Naive thymus-derived CD4-positive, alpha-beta T cell (primary cell): ENCODE data around the gene STAMBPL1. TPM values are rescaled to one million over a fixed set of nuclear protein-coding genes. Genes with fewer than 3 reads are reported as not detected.

Experiments used
- ATAC-seq: fragments of 150-1000 bp; cut with Tn5 transposase; 2 replicates; pipeline ENCODE4 v1.10.0; 2021; ENCODE audit warnings: mild to moderate bottlenecking, moderate library complexity
- CTCF ChIA-PET: fragments of 350-600 bp; sonication (Branson Sonifier 250); formaldehyde crosslinking; loops from one replicate; lab custom pipeline; 2021; ENCODE audit warnings: antibody characterized with exemption; lab: Charles Lee
- POLR2A ChIA-PET: fragments of 350-600 bp; sonication (Branson Sonifier 250); formaldehyde crosslinking; loops from one replicate; lab custom pipeline; 2021; ENCODE audit warnings: antibody characterized with exemption, inconsistent platforms; lab: Charles Lee
- DNase-seq, 9 donors: peaks; one replicate each; pipeline versions ENCODE4 v3.0.0 to v3.0.0-alpha.2; 2020 to 2022; ENCODE audit warnings: mixed read lengths in 1 of 9
- H3K27ac ChIP-seq: one replicate; pipeline ENCODE4 v1.7.0; 2013; ENCODE audit warnings: mild to moderate bottlenecking, low read depth, low read length, moderate library complexity
- H3K27me3 ChIP-seq, 2 donors: one replicate each; pipeline ENCODE4 v1.7.0; 2013; ENCODE audit warnings: low read length in 2 of 2, mild to moderate bottlenecking in 2 of 2, moderate library complexity in 2 of 2; ENCODE audit not compliant: control insufficient read depth in 2 of 2, insufficient read depth in 2 of 2
- H3K36me3 ChIP-seq, 3 experiments: 1 replicate in 2 of 3; 2 replicates in 1 of 3; pipeline ENCODE4 v1.7.0; 2013; ENCODE audit warnings: low read length in 3 of 3, mild to moderate bottlenecking in 3 of 3, moderate library complexity in 1 of 3; ENCODE audit not compliant: insufficient read depth in 3 of 3, control insufficient read depth in 2 of 3
- H3K4me1 ChIP-seq, 2 donors: one replicate each; pipeline ENCODE4 v1.7.0; 2013; ENCODE audit warnings: low read length in 2 of 2, mild to moderate bottlenecking in 2 of 2, moderate library complexity in 1 of 2; ENCODE audit not compliant: control insufficient read depth in 2 of 2, insufficient read depth in 2 of 2
- H3K4me3 ChIP-seq: 2 replicates; pipeline ENCODE4 v1.7.0; 2013; ENCODE audit warnings: mild to moderate bottlenecking, low read length
- H3K9me3 ChIP-seq, 3 experiments: 1 replicate in 2 of 3; 2 replicates in 1 of 3; pipeline ENCODE4 v1.7.0; 2013; ENCODE audit warnings: low read length in 3 of 3; ENCODE audit not compliant: control insufficient read depth in 2 of 3
- H3K27ac Mint-ChIP-seq, 9 donors: one replicate each; pipeline ENCODE4 v1.8.0; 2020 to 2022; ENCODE audit warnings: mixed read lengths in 9 of 9, mild to moderate bottlenecking in 8 of 9, moderate library complexity in 5 of 9, inconsistent platforms in 2 of 9
- H3K27me3 Mint-ChIP-seq, 5 donors: one replicate each; pipeline ENCODE4 v1.8.0; 2021 to 2022; ENCODE audit warnings: mixed read lengths in 5 of 5, mild to moderate bottlenecking in 1 of 5
- H3K36me3 Mint-ChIP-seq, 5 donors: one replicate each; pipeline ENCODE4 v1.8.0; 2020 to 2022; ENCODE audit warnings: mixed read lengths in 5 of 5, mild to moderate bottlenecking in 3 of 5, inconsistent platforms in 1 of 5
- H3K4me1 Mint-ChIP-seq, 7 donors: one replicate each; pipeline ENCODE4 v1.8.0; 2020 to 2022; ENCODE audit warnings: mixed read lengths in 7 of 7, mild to moderate bottlenecking in 3 of 7, inconsistent platforms in 1 of 7
- H3K4me3 Mint-ChIP-seq, 10 donors: one replicate each; pipeline ENCODE4 v1.8.0; 2020 to 2022; ENCODE audit warnings: mild to moderate bottlenecking in 10 of 10, mixed read lengths in 10 of 10, moderate library complexity in 6 of 10, inconsistent platforms in 2 of 10
- H3K9me3 Mint-ChIP-seq, 11 donors: one replicate each; pipeline ENCODE4 v1.8.0; 2020 to 2022; ENCODE audit warnings: mixed read lengths in 11 of 11, mild to moderate bottlenecking in 4 of 11, inconsistent platforms in 1 of 11, moderate library complexity in 1 of 11
- intact Hi-C, 2 donors: fragments of 100-400 bp; cut with micrococcal nuclease; formaldehyde crosslinking; loops; one replicate each; pipeline ENCODE4 v1.15.1; 2023
- polyA plus RNA-seq, 2 donors: library from polyadenylated mRNA; unstranded; fragments of 300-500 nt; fragmentation: Illumina TruSeq; gene quantifications; one replicate each; pipeline ENCODE4 v1.2.3, GENCODE V29; 2021
- total RNA-seq, 6 experiments: library from RNA in 5 of 6; stranded (reverse) in 5 of 6; gene quantifications; 1 replicate in 5 of 6; 2 replicates in 1 of 6; pipeline ENCODE4 v1.2.3 and lab custom pipeline; 2021 to 2026

The STAMBPL1 gene
- total and polyA plus RNA-seq, 7 experiments from 2014 or later = 12.5 to 57.7 (median 35.7) TPM

DNA sequence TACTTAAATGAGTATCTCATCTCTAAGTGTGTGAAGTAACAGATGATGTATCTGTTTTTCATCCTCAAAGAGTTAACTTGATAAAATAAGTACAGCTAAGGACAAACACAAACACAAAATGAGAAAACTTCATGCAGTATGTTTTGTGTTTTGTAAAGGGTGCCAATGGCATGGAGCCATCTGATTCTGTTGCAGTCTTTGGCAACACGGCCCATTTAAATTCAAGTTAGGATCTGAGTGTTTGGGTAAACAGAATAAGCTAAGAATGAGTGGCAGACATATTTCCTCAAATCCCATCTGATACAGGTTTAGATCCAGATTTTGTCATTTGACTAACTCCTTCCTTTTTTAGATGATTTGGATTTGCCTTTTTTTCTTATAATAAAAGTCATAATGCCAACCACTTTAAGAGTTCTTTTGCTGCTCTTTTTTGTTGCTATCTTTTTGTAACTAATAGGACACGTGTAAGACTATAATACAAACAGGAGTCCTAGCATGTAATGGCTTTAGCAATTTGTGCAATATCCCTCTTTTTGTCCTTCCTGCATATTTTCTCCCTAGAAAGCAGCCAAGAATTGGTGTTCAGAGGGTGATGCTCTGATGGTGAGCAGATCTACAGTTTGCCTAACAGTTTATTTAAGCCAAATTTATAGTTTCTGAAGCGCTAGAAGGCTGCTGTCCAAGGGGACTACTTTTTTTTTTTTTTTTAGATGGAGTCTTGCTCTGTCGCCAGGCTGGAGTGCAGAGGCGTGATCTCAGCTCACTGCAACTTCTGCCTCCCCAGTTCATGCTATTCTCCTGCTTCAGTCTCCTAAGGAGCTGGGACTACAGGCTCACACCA, 91.4 kb downstream of the STAMBPL1 start:
- Mint-ChIP-seq H3K36me3 (peaks cover 0 to 9% (median 0%) of the 10 kb centered on the region in 5 donors), H3K4me1 (peaks cover 4 to 22% (median 16%) of the 10 kb centered on the region in 7 donors), H3K9me3 (no peaks in the 10 kb centered on the region), H3K27me3 (peaks cover 0 to 21% (median 0%) of the 10 kb centered on the region in 5 donors), H3K4me3 (no peak overlapping the region), H3K27ac (peak overlapping the region in 1 of 9 donors; percentile 43)
- H3K27ac ChIP-seq = no peak overlapping the region
- ATAC-seq (no peak), DNase-seq (no peak)
- intact Hi-C loops = no loop called here
- no peaks in the 10 kb centered on the region for H3K9me3 ChIP-seq
- CTCF ChIA-PET = no interaction called here
- POLR2A ChIA-PET = no interaction called here
- no peaks in the 10 kb centered on the region for H3K36me3 ChIP-seq
- H3K4me1 ChIP-seq = peaks cover 7 to 14% of the 10 kb centered on the region in 2 donors
- no peaks in the 10 kb centered on the region for H3K27me3 ChIP-seq
- H3K4me3 ChIP-seq = no peak overlapping the region

Other genes starting within 250 kb of the STAMBPL1 start
- gene LIPF, start 215.8 kb upstream of the STAMBPL1 start, total RNA-seq = not detected
- gene LIPF, start 215.8 kb upstream of the STAMBPL1 start, polyA plus RNA-seq = not detected
- not detected for gene LIPK, start 174.0 kb upstream of the STAMBPL1 start, total RNA-seq
- not detected for gene LIPK, start 174.0 kb upstream of the STAMBPL1 start, polyA plus RNA-seq
- gene LIPN, start 120.2 kb upstream of the STAMBPL1 start, total RNA-seq = 1 to 10 TPM in 1 of 5 experiments, under 1 TPM in 1, not detected in 3; 0.34 to 5.1 TPM
- not detected for gene LIPN, start 120.2 kb upstream of the STAMBPL1 start, polyA plus RNA-seq
- not detected for gene LIPM, start 77.5 kb upstream of the STAMBPL1 start, total RNA-seq
- gene LIPM, start 77.5 kb upstream of the STAMBPL1 start, polyA plus RNA-seq = under 1 TPM in 1 of 2 donors, not detected in 1; 0.21 TPM
- gene ANKRD22, start 28.4 kb upstream of the STAMBPL1 start, total RNA-seq = under 1 TPM in 4 of 5 experiments, not detected in 1; 0.32 to 0.59 (median 0.40) TPM
- 1 to 10 TPM in 1 of 2 donors, under 1 TPM in 1; 0.54 to 1.2 TPM for gene ANKRD22, start 28.4 kb upstream of the STAMBPL1 start, polyA plus RNA-seq
- gene ACTA2, start 72.5 kb downstream of the STAMBPL1 start, total RNA-seq = 10 to 100 TPM in 1 of 5 experiments, 1 to 10 TPM in 3, under 1 TPM in 1; 0.56 to 12.0 (median 1.3) TPM
- 1 to 10 TPM in 1 of 2 donors, under 1 TPM in 1; 0.92 to 2.2 TPM for gene ACTA2, start 72.5 kb downstream of the STAMBPL1 start, polyA plus RNA-seq
- gene FAS, start 110.6 kb downstream of the STAMBPL1 start, total RNA-seq = 10 to 100 TPM in 2 of 5 experiments, 1 to 10 TPM in 3; 5.6 to 67.4 (median 8.3) TPM
- gene FAS, start 110.6 kb downstream of the STAMBPL1 start, polyA plus RNA-seq = 1 to 10 TPM; 2.1 to 3.0 TPM